ENCODE results near the gene NANOS2. TPM values are rescaled to one million over a fixed set of nuclear protein-coding genes. Genes with fewer than 3 reads are reported as not detected.

NANOS2 gene
- total RNA-seq, 1 experiment from 2014 or later, result not detected

DNA sequence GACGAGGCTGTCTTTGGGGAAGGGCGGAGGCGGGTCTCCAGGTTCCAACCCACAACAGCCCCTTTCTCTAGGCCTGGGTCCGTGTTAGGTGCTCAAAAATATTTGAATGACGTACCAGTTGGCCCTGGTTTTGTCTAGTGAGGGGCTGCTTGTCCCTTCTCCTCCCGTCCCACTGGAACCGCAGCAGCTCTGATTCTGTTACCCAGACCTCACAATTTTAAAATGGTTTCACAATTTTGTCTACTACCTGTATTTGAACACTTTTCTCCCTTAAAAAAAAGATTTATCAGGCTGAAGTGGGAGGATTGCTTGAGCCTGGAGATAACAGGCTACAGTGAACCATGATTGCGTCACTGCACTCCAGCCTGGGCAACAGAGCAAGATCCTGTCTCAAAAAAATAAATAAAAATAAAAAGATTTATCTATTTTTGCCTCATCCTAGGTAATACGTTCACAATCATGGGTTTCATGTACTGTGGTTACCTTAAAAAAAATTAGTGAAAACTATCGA lies 27.3 kb downstream of the NANOS2 start:
- intact Hi-C loops (cut with micrococcal nuclease; ENCODE audit: unreplicated experiment), result no loop called here
- Histone ChIP-seq H3K79me2 (ENCODE audit: low read depth) (peaks cover 23% of the 10 kb centered on the region), H3K9me3 (ENCODE audit: insufficient read depth, low read depth) (no peaks in the 10 kb centered on the region), H4K20me1 (ENCODE audit: insufficient read depth) (peaks cover 26% of the 10 kb centered on the region), H3F3A (ENCODE audit: insufficient read depth, low read depth) (peaks cover 32% of the 10 kb centered on the region), H3K27ac (peak overlapping the region; percentile 62), H3K36me3 (ENCODE audit: low read depth) (no peaks in the 10 kb centered on the region), H3K4me3 (peak overlapping the region; percentile 75), H3K4me2 (peak overlapping the region; percentile 80), H3K27me3 (ENCODE audit: insufficient read depth, low read depth) (no peaks in the 10 kb centered on the region), H2AFZ (peak overlapping the region; percentile 92), H3K9me2 (ENCODE audit: insufficient read depth) (no peaks in the 10 kb centered on the region), H3K4me1 (replicated peaks; ENCODE audit: insufficient read depth) (peaks cover 18% of the 10 kb centered on the region)
- CTCF ChIA-PET, result no interaction called here
- TSS peak; percentile 97 for BruUV-seq (replicated peaks)
- DNase-seq, result no peak
- TF ChIP-seq EZH2 (IDR thresholded peaks at IDR 0.05; ENCODE audit: low read depth), result no peak
- TF ChIP-seq, protein P1, sequence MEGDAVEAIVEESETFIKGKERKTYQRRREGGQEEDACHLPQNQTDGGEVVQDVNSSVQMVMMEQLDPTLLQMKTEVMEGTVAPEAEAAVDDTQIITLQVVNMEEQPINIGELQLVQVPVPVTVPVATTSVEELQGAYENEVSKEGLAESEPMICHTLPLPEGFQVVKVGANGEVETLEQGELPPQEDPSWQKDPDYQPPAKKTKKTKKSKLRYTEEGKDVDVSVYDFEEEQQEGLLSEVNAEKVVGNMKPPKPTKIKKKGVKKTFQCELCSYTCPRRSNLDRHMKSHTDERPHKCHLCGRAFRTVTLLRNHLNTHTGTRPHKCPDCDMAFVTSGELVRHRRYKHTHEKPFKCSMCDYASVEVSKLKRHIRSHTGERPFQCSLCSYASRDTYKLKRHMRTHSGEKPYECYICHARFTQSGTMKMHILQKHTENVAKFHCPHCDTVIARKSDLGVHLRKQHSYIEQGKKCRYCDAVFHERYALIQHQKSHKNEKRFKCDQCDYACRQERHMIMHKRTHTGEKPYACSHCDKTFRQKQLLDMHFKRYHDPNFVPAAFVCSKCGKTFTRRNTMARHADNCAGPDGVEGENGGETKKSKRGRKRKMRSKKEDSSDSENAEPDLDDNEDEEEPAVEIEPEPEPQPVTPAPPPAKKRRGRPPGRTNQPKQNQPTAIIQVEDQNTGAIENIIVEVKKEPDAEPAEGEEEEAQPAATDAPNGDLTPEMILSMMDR (conservative IDR thresholded peaks at IDR 0.05), result no peak
- POLR2A ChIA-PET (ENCODE audit: unreplicated experiment), result no interaction called here

DNA sequence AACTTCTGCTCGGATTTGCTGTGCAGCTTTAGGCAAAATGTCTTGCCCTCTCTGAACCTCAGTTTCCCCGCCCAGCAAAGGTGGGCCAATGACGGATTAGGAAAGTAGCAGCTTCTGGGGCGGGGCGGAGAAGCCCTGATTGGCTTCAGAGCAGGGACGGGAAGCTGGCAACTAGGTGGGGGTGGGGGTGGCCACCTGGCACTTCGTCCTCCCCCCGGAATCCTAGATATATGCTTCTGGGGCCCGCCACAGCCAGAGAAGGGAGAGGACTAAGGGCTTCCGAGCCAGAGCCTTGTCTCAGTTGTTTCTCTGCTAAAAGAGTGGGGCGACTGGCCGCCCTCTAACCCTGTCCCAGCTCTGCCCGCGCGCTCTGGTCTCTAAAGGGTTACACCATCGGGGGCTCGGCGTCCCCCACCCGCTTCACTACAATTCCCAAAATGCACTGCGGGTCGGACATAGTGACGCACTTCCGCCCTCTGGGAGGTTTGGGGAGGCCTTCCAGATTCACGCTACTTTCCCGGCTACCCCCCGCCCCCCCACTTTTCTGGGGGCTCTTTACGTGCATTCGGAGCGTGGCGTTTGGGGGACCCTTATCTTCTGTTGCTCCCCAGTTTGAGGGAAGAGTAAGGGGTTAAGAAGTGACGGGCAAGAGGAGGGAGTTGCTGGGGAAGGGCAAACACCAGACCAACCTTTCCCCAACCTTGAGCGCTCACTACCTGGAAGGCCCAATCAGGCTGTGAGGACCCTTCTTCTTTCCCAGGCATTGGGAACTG lies 28.0 kb downstream of the NANOS2 start:
- BruUV-seq (replicated peaks), result no TSS peak
- Histone ChIP-seq H3K9me3 (ENCODE audit: insufficient read depth, low read depth) (no peaks in the 10 kb centered on the region), H3K27me3 (ENCODE audit: insufficient read depth, low read depth) (no peaks in the 10 kb centered on the region), H3K36me3 (ENCODE audit: low read depth) (no peaks in the 10 kb centered on the region), H3K4me2 (peak overlapping the region; percentile 80), H3K79me2 (ENCODE audit: low read depth) (peaks cover 23% of the 10 kb centered on the region), H4K20me1 (ENCODE audit: insufficient read depth) (peaks cover 32% of the 10 kb centered on the region), H3K4me1 (replicated peaks; ENCODE audit: insufficient read depth) (peaks cover 18% of the 10 kb centered on the region), H3F3A (ENCODE audit: insufficient read depth, low read depth) (peaks cover 39% of the 10 kb centered on the region), H3K4me3 (peak overlapping the region; percentile 75), H3K27ac (peak overlapping the region; percentile 62), H3K9me2 (ENCODE audit: insufficient read depth) (no peaks in the 10 kb centered on the region), H2AFZ (peak overlapping the region; percentile 92)
- POLR2A ChIA-PET (ENCODE audit: unreplicated experiment), result interaction anchor here (0.6 to 1.0 kb wide), 2 partner anchors 70 to 169 kb away, joined by 4 to 7 read pairs; no protein-coding TSS in a partner anchor
- TF ChIP-seq, protein P1 (conservative IDR thresholded peaks at IDR 0.05), result 0 out of 2 replicates have a peak, but pooled peaks have one; percentile 2
- TF ChIP-seq EZH2 (IDR thresholded peaks at IDR 0.05; ENCODE audit: low read depth), result no peak
- DNase-seq, result peak; percentile 85 to 89
- CTCF ChIA-PET, result interaction anchor here (0.6 kb wide), 3 partner anchors 65 to 358 kb away, joined by 3 to 12 read pairs (median 5); partner anchors contain the start of gene FBXO46
- intact Hi-C loops (cut with micrococcal nuclease; ENCODE audit: unreplicated experiment), result loop anchor here (1.0 kb wide), 2 partner anchors 23 to 109 kb away; partner anchors contain the start of genes CCDC61 and SYMPK

DNA sequence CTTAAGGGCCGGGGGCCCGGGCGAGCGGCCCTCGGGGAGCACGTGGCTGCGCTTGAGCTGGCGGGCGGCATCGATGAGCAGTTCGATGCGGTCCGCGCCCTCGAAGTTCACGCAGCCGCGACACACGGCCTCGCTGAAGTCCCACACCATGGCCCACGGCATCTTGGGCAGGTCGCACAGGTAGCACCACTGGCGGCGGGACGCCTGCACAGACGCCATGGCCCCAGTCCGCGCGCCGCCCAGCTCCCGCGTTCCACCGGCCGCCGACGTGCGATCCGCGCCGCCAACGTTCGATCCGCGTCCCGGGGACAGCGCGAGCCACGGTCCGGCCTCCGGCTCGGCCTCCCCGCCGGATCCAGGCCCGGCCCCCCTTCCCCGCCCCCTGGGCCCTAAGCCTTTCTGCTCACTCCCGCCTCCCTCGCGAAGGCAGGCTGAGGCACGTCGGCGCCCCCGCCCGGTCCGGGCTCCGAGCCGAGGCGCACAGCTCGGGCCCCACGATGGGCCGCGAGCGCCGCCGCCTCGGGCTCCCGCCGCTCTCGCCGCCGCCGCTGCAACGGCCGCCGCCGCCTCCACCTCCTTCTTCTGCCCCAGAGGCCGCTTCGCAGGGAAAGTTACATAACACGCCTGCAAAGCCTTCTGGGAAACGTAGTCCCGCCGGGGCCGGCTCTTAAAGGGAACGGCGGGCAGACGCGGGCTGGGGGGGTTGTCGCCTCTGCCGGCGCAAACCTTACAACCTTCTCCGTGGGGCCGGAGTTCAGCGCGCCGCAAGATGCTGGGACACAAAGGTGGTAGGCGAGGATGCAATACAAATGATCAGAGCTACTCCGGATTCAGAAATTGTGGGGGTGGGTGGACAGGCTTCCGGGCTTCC lies 28.8 kb downstream of the NANOS2 start, which contains the start of gene IRF2BP1:
TSS of gene IRF2BP1 (minus strand) at position 586 of the 871 bp plus-strand sequence. CDS start at position 219, 367 bp downstream.
- POLR2A ChIA-PET (ENCODE audit: unreplicated experiment), result interaction anchor here (0.6 to 1.0 kb wide), 2 partner anchors 69 to 169 kb away, joined by 4 to 7 read pairs; no protein-coding TSS in a partner anchor

More for the DNA sequence above, 28.8 kb downstream of the NANOS2 start, which contains the start of gene IRF2BP1:
- Histone ChIP-seq H3K79me2 (ENCODE audit: low read depth) (peaks cover 23% of the 10 kb centered on the region), H3K4me2 (peak within 1 kb of the TSS; percentile 80), H4K20me1 (ENCODE audit: insufficient read depth) (peaks cover 32% of the 10 kb centered on the region), H3K36me3 (ENCODE audit: low read depth) (no peaks in the 10 kb centered on the region), H3K4me1 (replicated peaks; ENCODE audit: insufficient read depth) (peaks cover 18% of the 10 kb centered on the region), H3K27ac (peak within 1 kb of the TSS; percentile 62), H3K27me3 (ENCODE audit: insufficient read depth, low read depth) (no peaks in the 10 kb centered on the region), H3K9me3 (ENCODE audit: insufficient read depth, low read depth) (no peaks in the 10 kb centered on the region), H3K9me2 (ENCODE audit: insufficient read depth) (no peaks in the 10 kb centered on the region), H3K4me3 (peak within 1 kb of the TSS; percentile 75), H2AFZ (peak within 1 kb of the TSS; percentile 92), H3F3A (ENCODE audit: insufficient read depth, low read depth) (peaks cover 44% of the 10 kb centered on the region)
- no peak for TF ChIP-seq EZH2 (IDR thresholded peaks at IDR 0.05; ENCODE audit: low read depth)
- TF ChIP-seq, protein P1 (conservative IDR thresholded peaks at IDR 0.05), result no peak
- CTCF ChIA-PET, result interaction anchor here (0.6 kb wide), 3 partner anchors 66 to 357 kb away, joined by 3 to 12 read pairs (median 5); partner anchors contain the start of gene FBXO46
- intact Hi-C loops (cut with micrococcal nuclease; ENCODE audit: unreplicated experiment), result loop anchor here (1.0 kb wide), 2 partner anchors 22 to 110 kb away; partner anchors contain the start of genes CCDC61 and SYMPK
- BruUV-seq (replicated peaks), result no TSS peak
- DNase-seq, result peak; percentile 88 to 89

Data from PC-9 (cell line).